HG03108 (cell line): ENCODE data around the gene PROM2.

Source experiments
- ATAC-seq: cut with Tn5 transposase; IDR thresholded peaks from one replicate; pipeline ENCODE4 v1.9.1; 2021; ENCODE audit warnings: moderate library complexity; ENCODE audit not compliant: unreplicated experiment

The PROM2 gene

GRCh38 chr2:95306336-95306895, 32.2 kb downstream of the PROM2 start:
- no peak for ATAC-seq

- no peak for ATAC-seq
Observed at GRCh38 chr2:95307036-95307435, 32.8 kb downstream of the PROM2 start.

- no peak for ATAC-seq
Observed at GRCh38 chr2:95307878-95308277, 33.6 kb downstream of the PROM2 start.

- no peak for ATAC-seq
Observed at GRCh38 chr2:95308426-95308990, 34.3 kb downstream of the PROM2 start.

GRCh38 chr2:95309599-95309998, 35.4 kb downstream of the PROM2 start:
- ATAC-seq, result no peak

- ATAC-seq, result no peak
Observed at GRCh38 chr2:95310216-95310615, 36.0 kb downstream of the PROM2 start.

- no peak for ATAC-seq
Observed at GRCh38 chr2:95310651-95311050, 36.4 kb downstream of the PROM2 start.

GRCh38 chr2:95311815-95312542, 37.7 kb downstream of the PROM2 start:
- no peak for ATAC-seq

- no peak for ATAC-seq
Observed at GRCh38 chr2:95312543-95313201, 38.4 kb downstream of the PROM2 start.

- no peak for ATAC-seq
Observed at GRCh38 chr2:95313296-95314131, 39.3 kb downstream of the PROM2 start.

GRCh38 chr2:95314598-95314963, 40.3 kb downstream of the PROM2 start:
- no peak for ATAC-seq

- no peak for ATAC-seq
Observed at GRCh38 chr2:95314964-95315611, 40.8 kb downstream of the PROM2 start.

- ATAC-seq, result no peak
Observed at GRCh38 chr2:95315801-95316411, 41.7 kb downstream of the PROM2 start.

GRCh38 chr2:95316466-95317122, 42.3 kb downstream of the PROM2 start:
- no peak for ATAC-seq

GRCh38 chr2:95317123-95317500, 42.9 kb downstream of the PROM2 start:
- ATAC-seq, result no peak

- ATAC-seq, result no peak
Observed at GRCh38 chr2:95317665-95318425, 43.6 kb downstream of the PROM2 start.

GRCh38 chr2:95318431-95319220, 44.4 kb downstream of the PROM2 start:
- no peak for ATAC-seq
